Measurements from ENCODE around the gene FBN1.

DNA sequence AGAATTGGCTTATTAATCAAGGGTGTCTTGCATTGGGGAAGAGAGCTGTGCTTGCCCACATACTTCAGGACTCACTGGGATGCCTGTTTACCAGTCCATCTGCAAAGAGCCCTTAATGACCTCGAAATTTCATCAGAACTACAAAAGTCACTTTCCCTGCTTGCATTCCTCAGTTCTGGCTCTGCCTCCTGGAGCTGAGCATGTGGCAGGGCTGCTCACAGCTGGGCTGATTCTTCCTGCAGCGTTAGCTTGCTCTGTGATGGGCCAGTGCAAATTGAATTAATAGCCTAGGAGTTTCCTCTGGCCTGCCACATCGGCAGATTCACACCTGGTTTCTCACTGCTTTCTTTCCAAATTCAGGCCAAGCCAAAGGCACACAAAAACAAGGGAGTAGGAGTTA lies 205.4 kb downstream of the FBN1 start:
- TF ChIP-seq RFX5 (IDR thresholded peaks at IDR 0.05) (no peak), POLR2A (IDR thresholded peaks at IDR 0.05; ENCODE audit: low read length) (no peak), MAZ (IDR thresholded peaks at IDR 0.05; ENCODE audit: borderline replicate concordance, low read depth, low read length) (no peak), HOXA7 (CRISPR knock-in tag; IDR thresholded peaks at IDR 0.05) (no peak), ESRRA (IDR thresholded peaks at IDR 0.05; ENCODE audit: borderline replicate concordance, low read length) (no peak), RNF2 (IDR thresholded peaks at IDR 0.05; ENCODE audit: borderline replicate concordance, low read depth) (no peak), SMC3 (IDR thresholded peaks at IDR 0.05) (no peak), ELK1 (IDR thresholded peaks at IDR 0.05; ENCODE audit: low read depth, low read length) (no peak), EP300 (IDR thresholded peaks at IDR 0.05) (no peak), FOSL2 (IDR thresholded peaks at IDR 0.05) (no peak), FOSL2 (CRISPR knock-in tag; IDR thresholded peaks at IDR 0.05) (no peak), CEBPB (IDR thresholded peaks at IDR 0.05) (no peak)
- TF ChIP-seq, protein P1, sequence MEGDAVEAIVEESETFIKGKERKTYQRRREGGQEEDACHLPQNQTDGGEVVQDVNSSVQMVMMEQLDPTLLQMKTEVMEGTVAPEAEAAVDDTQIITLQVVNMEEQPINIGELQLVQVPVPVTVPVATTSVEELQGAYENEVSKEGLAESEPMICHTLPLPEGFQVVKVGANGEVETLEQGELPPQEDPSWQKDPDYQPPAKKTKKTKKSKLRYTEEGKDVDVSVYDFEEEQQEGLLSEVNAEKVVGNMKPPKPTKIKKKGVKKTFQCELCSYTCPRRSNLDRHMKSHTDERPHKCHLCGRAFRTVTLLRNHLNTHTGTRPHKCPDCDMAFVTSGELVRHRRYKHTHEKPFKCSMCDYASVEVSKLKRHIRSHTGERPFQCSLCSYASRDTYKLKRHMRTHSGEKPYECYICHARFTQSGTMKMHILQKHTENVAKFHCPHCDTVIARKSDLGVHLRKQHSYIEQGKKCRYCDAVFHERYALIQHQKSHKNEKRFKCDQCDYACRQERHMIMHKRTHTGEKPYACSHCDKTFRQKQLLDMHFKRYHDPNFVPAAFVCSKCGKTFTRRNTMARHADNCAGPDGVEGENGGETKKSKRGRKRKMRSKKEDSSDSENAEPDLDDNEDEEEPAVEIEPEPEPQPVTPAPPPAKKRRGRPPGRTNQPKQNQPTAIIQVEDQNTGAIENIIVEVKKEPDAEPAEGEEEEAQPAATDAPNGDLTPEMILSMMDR (IDR thresholded peaks at IDR 0.05): no peak
- TF ChIP-seq, protein P2, sequence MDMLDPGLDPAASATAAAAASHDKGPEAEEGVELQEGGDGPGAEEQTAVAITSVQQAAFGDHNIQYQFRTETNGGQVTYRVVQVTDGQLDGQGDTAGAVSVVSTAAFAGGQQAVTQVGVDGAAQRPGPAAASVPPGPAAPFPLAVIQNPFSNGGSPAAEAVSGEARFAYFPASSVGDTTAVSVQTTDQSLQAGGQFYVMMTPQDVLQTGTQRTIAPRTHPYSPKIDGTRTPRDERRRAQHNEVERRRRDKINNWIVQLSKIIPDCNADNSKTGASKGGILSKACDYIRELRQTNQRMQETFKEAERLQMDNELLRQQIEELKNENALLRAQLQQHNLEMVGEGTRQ (IDR thresholded peaks at IDR 0.05): no peak
